ENCODE data around the gene ALOX12. TPM values are rescaled to one million over a fixed set of nuclear protein-coding genes. Genes with fewer than 3 reads are reported as not detected.

The ALOX12 gene
- total RNA-seq, 1 donor from 2014 or later, result not detected

- peaks cover 28% of the 10 kb centered on the region for H3K27me3 Mint-ChIP-seq
- no peak for DNase-seq (ENCODE audit: low spot score, unreplicated experiment)
- H3K4me3 Mint-ChIP-seq (ENCODE audit: low read depth), result no peak overlapping the region
- peaks cover 20% of the 10 kb centered on the region for H3K4me1 Mint-ChIP-seq (ENCODE audit: low read depth)
- H3K27ac Mint-ChIP-seq, result peak overlapping the region; percentile 77
- TF ChIP-seq, protein P1, sequence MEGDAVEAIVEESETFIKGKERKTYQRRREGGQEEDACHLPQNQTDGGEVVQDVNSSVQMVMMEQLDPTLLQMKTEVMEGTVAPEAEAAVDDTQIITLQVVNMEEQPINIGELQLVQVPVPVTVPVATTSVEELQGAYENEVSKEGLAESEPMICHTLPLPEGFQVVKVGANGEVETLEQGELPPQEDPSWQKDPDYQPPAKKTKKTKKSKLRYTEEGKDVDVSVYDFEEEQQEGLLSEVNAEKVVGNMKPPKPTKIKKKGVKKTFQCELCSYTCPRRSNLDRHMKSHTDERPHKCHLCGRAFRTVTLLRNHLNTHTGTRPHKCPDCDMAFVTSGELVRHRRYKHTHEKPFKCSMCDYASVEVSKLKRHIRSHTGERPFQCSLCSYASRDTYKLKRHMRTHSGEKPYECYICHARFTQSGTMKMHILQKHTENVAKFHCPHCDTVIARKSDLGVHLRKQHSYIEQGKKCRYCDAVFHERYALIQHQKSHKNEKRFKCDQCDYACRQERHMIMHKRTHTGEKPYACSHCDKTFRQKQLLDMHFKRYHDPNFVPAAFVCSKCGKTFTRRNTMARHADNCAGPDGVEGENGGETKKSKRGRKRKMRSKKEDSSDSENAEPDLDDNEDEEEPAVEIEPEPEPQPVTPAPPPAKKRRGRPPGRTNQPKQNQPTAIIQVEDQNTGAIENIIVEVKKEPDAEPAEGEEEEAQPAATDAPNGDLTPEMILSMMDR (IDR thresholded peaks at IDR 0.05; ENCODE audit: unreplicated experiment), result no peak
- no peaks in the 10 kb centered on the region for H3K9me3 Mint-ChIP-seq (ENCODE audit: low read depth)
- no peaks in the 10 kb centered on the region for H3K36me3 Mint-ChIP-seq (ENCODE audit: insufficient read depth)
Measured at GRCh38 chr17:7039832-7040231, 44.0 kb downstream of the ALOX12 start.

DNA sequence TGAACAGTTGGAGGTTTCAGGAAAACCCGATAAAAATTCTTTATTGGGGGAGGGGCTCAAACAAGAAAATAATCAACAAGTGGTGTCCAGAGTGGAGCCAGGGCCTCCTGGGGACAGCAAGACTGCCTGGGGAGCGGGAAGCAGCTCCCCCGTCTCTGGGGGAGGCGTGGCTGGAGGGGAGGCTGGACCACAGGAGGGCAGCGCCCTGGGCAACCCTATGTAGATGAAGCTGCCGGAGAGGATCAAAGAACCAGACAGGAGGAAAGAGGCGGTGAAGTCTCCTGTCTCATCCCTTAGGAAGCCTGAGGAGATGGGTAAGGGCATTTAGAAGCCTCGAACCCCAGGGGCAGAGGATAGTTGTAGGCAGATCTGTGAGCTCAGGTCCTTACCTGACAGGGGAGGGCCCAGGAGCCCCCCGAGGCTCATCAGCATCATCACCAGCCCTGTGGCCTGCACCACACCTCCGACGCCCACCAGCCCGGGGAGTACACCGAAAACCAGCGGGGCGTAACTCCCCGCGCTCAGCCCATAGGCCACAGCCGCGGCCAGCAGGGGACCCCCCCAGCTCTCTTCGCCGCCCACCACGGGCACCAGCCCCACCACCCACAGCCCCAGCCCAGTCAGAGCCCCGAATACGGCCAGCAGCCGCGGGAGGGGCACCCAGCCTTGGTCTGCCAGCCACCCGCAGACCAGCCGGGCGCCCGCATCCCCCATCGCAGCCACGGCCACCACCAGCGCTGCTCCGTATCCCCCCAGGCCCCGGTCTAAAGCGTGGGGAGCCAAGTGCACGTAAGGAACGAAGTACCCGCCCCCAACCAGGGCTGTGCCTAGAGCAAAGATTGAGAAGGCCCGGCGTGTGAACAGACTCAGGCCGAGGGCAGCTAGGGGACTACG lies 46.0 kb downstream of the ALOX12 start:
- H3K27me3 Mint-ChIP-seq, result peaks cover 36% of the 10 kb centered on the region
- TF ChIP-seq, protein P1 (IDR thresholded peaks at IDR 0.05; ENCODE audit: unreplicated experiment), result no peak
- no peak overlapping the region for H3K27ac Mint-ChIP-seq
- H3K36me3 Mint-ChIP-seq (ENCODE audit: insufficient read depth), result no peaks in the 10 kb centered on the region
- no peaks in the 10 kb centered on the region for H3K9me3 Mint-ChIP-seq (ENCODE audit: low read depth)
- DNase-seq (ENCODE audit: low spot score, unreplicated experiment), result no peak
- H3K4me1 Mint-ChIP-seq (ENCODE audit: low read depth), result peaks cover 26% of the 10 kb centered on the region
- peak overlapping the region; percentile 38 for H3K4me3 Mint-ChIP-seq (ENCODE audit: low read depth)

DNA sequence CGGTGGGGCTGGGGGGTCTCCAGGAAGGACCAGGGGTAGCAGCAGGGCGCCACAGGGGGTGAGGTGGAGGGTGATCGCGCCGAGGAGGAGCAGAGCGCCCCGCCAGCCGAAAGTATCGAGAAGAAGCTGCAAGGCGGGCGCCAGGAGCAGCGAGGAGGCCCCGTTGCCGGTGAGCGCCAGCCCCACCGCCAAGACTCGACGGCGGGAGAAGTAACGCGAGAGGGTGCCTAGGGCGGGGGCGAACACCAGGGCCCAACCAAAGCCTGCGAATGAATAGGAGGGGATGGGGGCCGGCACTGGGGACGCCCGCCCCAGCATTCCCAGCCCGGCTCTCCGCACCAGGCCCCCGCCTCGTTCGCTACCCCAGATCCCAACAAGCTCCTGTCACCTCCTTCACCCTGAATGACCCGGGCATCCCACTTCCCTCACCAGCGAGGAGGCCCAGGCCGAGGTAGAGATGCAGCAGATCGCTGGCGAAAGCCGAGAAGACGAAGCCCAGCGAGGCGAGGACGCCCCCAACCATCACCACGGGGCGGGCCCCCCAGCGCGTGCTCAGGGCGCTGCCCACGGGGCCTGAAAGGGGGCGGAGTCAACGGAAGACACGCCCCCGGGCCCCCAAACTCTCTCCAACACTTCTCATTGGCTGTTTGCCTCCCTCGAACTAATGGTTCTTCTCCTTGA lies 46.8 kb downstream of the ALOX12 start:
- Mint-ChIP-seq H3K27me3 (peaks cover 38% of the 10 kb centered on the region), H3K27ac (no peak overlapping the region), H3K4me1 (ENCODE audit: low read depth) (peaks cover 28% of the 10 kb centered on the region), H3K4me3 (ENCODE audit: low read depth) (no peak overlapping the region), H3K36me3 (ENCODE audit: insufficient read depth) (no peaks in the 10 kb centered on the region), H3K9me3 (ENCODE audit: low read depth) (no peaks in the 10 kb centered on the region)
- TF ChIP-seq, protein P1 (IDR thresholded peaks at IDR 0.05; ENCODE audit: unreplicated experiment), result no peak
- no peak for DNase-seq (ENCODE audit: low spot score, unreplicated experiment)

- DNase-seq (ENCODE audit: low spot score, unreplicated experiment), result no peak
- Mint-ChIP-seq H3K4me3 (ENCODE audit: low read depth) (no peak overlapping the region), H3K9me3 (ENCODE audit: low read depth) (no peaks in the 10 kb centered on the region), H3K27me3 (peaks cover 38% of the 10 kb centered on the region), H3K36me3 (ENCODE audit: insufficient read depth) (no peaks in the 10 kb centered on the region), H3K4me1 (ENCODE audit: low read depth) (peaks cover 27% of the 10 kb centered on the region), H3K27ac (no peak overlapping the region)
- TF ChIP-seq, protein P1 (IDR thresholded peaks at IDR 0.05; ENCODE audit: unreplicated experiment), result no peak
Measured at GRCh38 chr17:7043182-7043496, 47.3 kb downstream of the ALOX12 start.

- TF ChIP-seq, protein P1 (IDR thresholded peaks at IDR 0.05; ENCODE audit: unreplicated experiment), result no peak
- peaks cover 38% of the 10 kb centered on the region for H3K27me3 Mint-ChIP-seq
- H3K9me3 Mint-ChIP-seq (ENCODE audit: low read depth), result no peaks in the 10 kb centered on the region
- peak; percentile 33 for DNase-seq (ENCODE audit: low spot score, unreplicated experiment)
- H3K27ac Mint-ChIP-seq, result no peak within 1 kb of the TSS
- peaks cover 25% of the 10 kb centered on the region for H3K4me1 Mint-ChIP-seq (ENCODE audit: low read depth)
- no peaks in the 10 kb centered on the region for H3K36me3 Mint-ChIP-seq (ENCODE audit: insufficient read depth)
- peak within 1 kb of the TSS; percentile 41 for H3K4me3 Mint-ChIP-seq (ENCODE audit: low read depth)
Measured at GRCh38 chr17:7043497-7044198, 47.8 kb downstream of the ALOX12 start, which contains the start of gene SLC16A11. SLC16A11 (minus strand) TSS chr17:7044092; CDS start chr17:7043513, 579 bp downstream.
